Neural cell (in vitro differentiated cells): Measurements from ENCODE around the gene EPB41L5. TPM values are rescaled to one million over a fixed set of nuclear protein-coding genes. Genes with fewer than 3 reads are reported as not detected.

Source experiments
- H2AFZ ChIP-seq: fragments of 200-600, 300-800 bp; sonication (generic), shearing (Covaris generic); 2 replicates; pipeline ENCODE4 v1.6.0; 2014; ENCODE audit warnings: low read depth, mild to moderate bottlenecking, antibody characterized with exemption, low read length, moderate library complexity
- H3F3A ChIP-seq: fragments of 200-600 bp; shearing (Covaris generic); 2 replicates; pipeline ENCODE4 v1.6.1; 2016; ENCODE audit warnings: mild to moderate bottlenecking, moderate library complexity, mixed read lengths, antibody characterized with exemption, low read length; ENCODE audit not compliant: insufficient read depth, poor library complexity, severe bottlenecking
- H3K27ac ChIP-seq: fragments of 200-600, 300-800 bp; sonication (generic), shearing (Covaris generic); 2 replicates; pipeline ENCODE4 v1.5.1; 2014; ENCODE audit warnings: mild to moderate bottlenecking, low read length, moderate library complexity
- H3K27me3 ChIP-seq: fragments of 300-800, 200-600 bp; sonication (generic), shearing (Covaris generic); 2 replicates; pipeline ENCODE4 v1.6.0; 2014; ENCODE audit warnings: mild to moderate bottlenecking, low read depth, low read length, moderate library complexity; ENCODE audit not compliant: insufficient read depth
- H3K36me3 ChIP-seq: fragments of 300-800, 200-600 bp; sonication (generic), shearing (Covaris generic); 2 replicates; pipeline ENCODE4 v1.5.1; 2014; ENCODE audit warnings: mild to moderate bottlenecking, antibody characterized with exemption, low read length, moderate library complexity; ENCODE audit not compliant: insufficient read depth
- H3K4me2 ChIP-seq: fragments of 300-800, 200-600 bp; sonication (generic), shearing (Covaris generic); 2 replicates; pipeline ENCODE4 v1.6.0; 2014; ENCODE audit warnings: mild to moderate bottlenecking, low read length
- H3K4me3 ChIP-seq: fragments of 300-800, 200-600 bp; sonication (generic), shearing (Covaris generic); 2 replicates; pipeline ENCODE4 v1.5.1; 2014; ENCODE audit warnings: mild to moderate bottlenecking, low read length, moderate library complexity
- H3K79me2 ChIP-seq: fragments of 200-600 bp; shearing (Covaris generic); replicated peaks from 2 replicates; pipeline ENCODE4 v1.6.0; 2014; ENCODE audit warnings: mild to moderate bottlenecking, low read length, moderate library complexity; ENCODE audit not compliant: insufficient read depth
- H3K9ac ChIP-seq: fragments of 300-800, 200-600 bp; sonication (generic), shearing (Covaris generic); 2 replicates; pipeline ENCODE4 v1.6.1; 2016; ENCODE audit warnings: mild to moderate bottlenecking, low read length, mixed read lengths
- H3K9me2 ChIP-seq: fragments of 200-600 bp; shearing (Covaris generic); 2 replicates; pipeline ENCODE4 v1.6.1; 2016; ENCODE audit warnings: mild to moderate bottlenecking, low read length, mixed read lengths; ENCODE audit not compliant: insufficient read depth
- H3K9me3 ChIP-seq: fragments of 200-600, 300-800 bp; sonication (generic), shearing (Covaris generic); 2 replicates; pipeline ENCODE4 v1.6.1; 2016; ENCODE audit warnings: mild to moderate bottlenecking, mixed run types, low read length, moderate library complexity, mixed read lengths
- H4K20me1 ChIP-seq: fragments of 200-600 bp; shearing (Covaris generic); 2 replicates; pipeline ENCODE4 v1.6.1; 2016; ENCODE audit warnings: mild to moderate bottlenecking, mixed run types; ENCODE audit not compliant: insufficient read depth
- EP300 ChIP-seq: fragments of 450-650 bp; conservative IDR thresholded peaks from 2 replicates; pipeline ENCODE4 v1.6.1; 2014; ENCODE audit warnings: antibody characterized with exemption, mild to moderate bottlenecking, moderate library complexity; ENCODE audit not compliant: poor library complexity, severe bottlenecking
- EZH2 ChIP-seq: fragments of 200-600, 300-800 bp; shearing (Covaris generic), sonication (generic); IDR thresholded peaks from 2 replicates; pipeline ENCODE4 v1.6.1; 2014; ENCODE audit warnings: antibody characterized with exemption, low read length, borderline replicate concordance, mild to moderate bottlenecking; ENCODE audit not compliant: insufficient read depth, poor library complexity, severe bottlenecking
- MXI1 ChIP-seq: fragments of 450-650 bp; conservative IDR thresholded peaks from 2 replicates; pipeline ENCODE4 v1.6.1; 2014; ENCODE audit warnings: antibody characterized with exemption, mild to moderate bottlenecking; ENCODE audit not compliant: poor library complexity, severe bottlenecking
- POLR2AphosphoS5 ChIP-seq: IDR thresholded peaks from 2 replicates; pipeline ENCODE4 v1.6.1; 2012
- RAD21 ChIP-seq: fragments of 450-650 bp; conservative IDR thresholded peaks from 2 replicates; pipeline ENCODE4 v1.6.1; 2014; ENCODE audit warnings: antibody characterized with exemption, mild to moderate bottlenecking, moderate library complexity
- SMC3 ChIP-seq: fragments of 450-650 bp; conservative IDR thresholded peaks from 2 replicates; pipeline ENCODE4 v1.6.1; 2014; ENCODE audit warnings: antibody characterized with exemption, mild to moderate bottlenecking, moderate library complexity; ENCODE audit not compliant: poor library complexity
- TAF1 ChIP-seq: IDR thresholded peaks from 2 replicates; pipeline ENCODE4 v1.6.1; 2012; ENCODE audit warnings: low read depth
- polyA plus RNA-seq: library from polyadenylated mRNA; depleted of rRNA; stranded (reverse); fragments of >200 nt; gene quantifications from 2 replicates; pipeline ENCODE4 v1.2.3, GENCODE V29; 2014
- TF ChIP-seq, protein P1 (sequence below): fragments of 450-650 bp; IDR thresholded peaks from 2 replicates; pipeline ENCODE4 v1.5.1; 2014; ENCODE audit warnings: antibody characterized with exemption, mild to moderate bottlenecking, moderate library complexity; ENCODE audit not compliant: poor library complexity, severe bottlenecking
- TF ChIP-seq, protein P2 (sequence below): IDR thresholded peaks from 2 replicates; pipeline ENCODE4 v1.6.1; 2012; ENCODE audit warnings: borderline replicate concordance

EPB41L5 gene
- polyA plus RNA-seq, 1 donor from 2014 or later, result 32.9 TPM

DNA sequence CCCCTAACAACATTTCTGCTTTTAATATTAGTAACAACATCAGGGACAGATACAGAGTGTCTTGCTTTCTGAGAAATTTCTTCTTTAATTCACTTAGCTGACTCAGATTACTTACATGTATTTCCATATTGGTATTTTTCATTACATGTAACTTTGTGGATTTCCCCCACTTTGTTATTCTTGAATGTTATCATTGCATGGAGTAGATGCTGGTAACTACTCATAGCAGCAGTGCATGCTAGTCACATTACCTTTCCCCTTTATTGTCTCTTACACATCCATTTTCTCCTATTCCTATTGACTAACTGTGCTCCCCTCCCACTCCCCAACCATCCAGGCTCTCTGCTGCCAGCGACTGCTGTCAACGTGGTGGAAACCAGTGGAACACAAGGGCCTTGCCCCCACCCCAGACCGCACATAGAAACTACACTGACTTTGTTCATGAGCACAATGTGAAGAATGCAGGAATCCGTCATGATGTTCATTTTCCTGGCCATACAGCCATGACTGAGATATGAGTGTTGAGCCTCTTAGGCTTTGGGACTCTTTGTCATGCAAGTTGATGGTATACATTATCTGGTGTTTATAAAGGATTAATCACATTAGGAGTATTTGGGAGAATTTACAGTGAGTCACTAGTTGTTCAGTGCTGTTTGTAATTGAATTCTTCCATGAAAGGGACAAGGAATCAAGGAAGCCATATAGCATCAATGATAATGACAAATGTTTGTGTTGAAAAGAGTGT, 91.0 kb downstream of the EPB41L5 start:
- Histone ChIP-seq H3K27ac (no peak overlapping the region), H3K36me3 (peaks cover 4% of the 10 kb centered on the region), H3K9ac (no peak overlapping the region), H3K4me2 (no peak overlapping the region), H4K20me1 (no peaks in the 10 kb centered on the region), H3F3A (no peaks in the 10 kb centered on the region), H3K9me2 (no peaks in the 10 kb centered on the region), H3K9me3 (no peaks in the 10 kb centered on the region), H2AFZ (no peak overlapping the region), H3K4me3 (no peak overlapping the region), H3K27me3 (no peaks in the 10 kb centered on the region), H3K79me2 (no peaks in the 10 kb centered on the region)
- TF ChIP-seq RAD21 (no peak), EZH2 (no peak), EP300 (no peak), TAF1 (no peak), POLR2AphosphoS5 (no peak), SMC3 (no peak)
- TF ChIP-seq, protein P1, sequence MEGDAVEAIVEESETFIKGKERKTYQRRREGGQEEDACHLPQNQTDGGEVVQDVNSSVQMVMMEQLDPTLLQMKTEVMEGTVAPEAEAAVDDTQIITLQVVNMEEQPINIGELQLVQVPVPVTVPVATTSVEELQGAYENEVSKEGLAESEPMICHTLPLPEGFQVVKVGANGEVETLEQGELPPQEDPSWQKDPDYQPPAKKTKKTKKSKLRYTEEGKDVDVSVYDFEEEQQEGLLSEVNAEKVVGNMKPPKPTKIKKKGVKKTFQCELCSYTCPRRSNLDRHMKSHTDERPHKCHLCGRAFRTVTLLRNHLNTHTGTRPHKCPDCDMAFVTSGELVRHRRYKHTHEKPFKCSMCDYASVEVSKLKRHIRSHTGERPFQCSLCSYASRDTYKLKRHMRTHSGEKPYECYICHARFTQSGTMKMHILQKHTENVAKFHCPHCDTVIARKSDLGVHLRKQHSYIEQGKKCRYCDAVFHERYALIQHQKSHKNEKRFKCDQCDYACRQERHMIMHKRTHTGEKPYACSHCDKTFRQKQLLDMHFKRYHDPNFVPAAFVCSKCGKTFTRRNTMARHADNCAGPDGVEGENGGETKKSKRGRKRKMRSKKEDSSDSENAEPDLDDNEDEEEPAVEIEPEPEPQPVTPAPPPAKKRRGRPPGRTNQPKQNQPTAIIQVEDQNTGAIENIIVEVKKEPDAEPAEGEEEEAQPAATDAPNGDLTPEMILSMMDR, result no peak
- TF ChIP-seq, protein P2, sequence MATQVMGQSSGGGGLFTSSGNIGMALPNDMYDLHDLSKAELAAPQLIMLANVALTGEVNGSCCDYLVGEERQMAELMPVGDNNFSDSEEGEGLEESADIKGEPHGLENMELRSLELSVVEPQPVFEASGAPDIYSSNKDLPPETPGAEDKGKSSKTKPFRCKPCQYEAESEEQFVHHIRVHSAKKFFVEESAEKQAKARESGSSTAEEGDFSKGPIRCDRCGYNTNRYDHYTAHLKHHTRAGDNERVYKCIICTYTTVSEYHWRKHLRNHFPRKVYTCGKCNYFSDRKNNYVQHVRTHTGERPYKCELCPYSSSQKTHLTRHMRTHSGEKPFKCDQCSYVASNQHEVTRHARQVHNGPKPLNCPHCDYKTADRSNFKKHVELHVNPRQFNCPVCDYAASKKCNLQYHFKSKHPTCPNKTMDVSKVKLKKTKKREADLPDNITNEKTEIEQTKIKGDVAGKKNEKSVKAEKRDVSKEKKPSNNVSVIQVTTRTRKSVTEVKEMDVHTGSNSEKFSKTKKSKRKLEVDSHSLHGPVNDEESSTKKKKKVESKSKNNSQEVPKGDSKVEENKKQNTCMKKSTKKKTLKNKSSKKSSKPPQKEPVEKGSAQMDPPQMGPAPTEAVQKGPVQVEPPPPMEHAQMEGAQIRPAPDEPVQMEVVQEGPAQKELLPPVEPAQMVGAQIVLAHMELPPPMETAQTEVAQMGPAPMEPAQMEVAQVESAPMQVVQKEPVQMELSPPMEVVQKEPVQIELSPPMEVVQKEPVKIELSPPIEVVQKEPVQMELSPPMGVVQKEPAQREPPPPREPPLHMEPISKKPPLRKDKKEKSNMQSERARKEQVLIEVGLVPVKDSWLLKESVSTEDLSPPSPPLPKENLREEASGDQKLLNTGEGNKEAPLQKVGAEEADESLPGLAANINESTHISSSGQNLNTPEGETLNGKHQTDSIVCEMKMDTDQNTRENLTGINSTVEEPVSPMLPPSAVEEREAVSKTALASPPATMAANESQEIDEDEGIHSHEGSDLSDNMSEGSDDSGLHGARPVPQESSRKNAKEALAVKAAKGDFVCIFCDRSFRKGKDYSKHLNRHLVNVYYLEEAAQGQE, result no peak

DNA sequence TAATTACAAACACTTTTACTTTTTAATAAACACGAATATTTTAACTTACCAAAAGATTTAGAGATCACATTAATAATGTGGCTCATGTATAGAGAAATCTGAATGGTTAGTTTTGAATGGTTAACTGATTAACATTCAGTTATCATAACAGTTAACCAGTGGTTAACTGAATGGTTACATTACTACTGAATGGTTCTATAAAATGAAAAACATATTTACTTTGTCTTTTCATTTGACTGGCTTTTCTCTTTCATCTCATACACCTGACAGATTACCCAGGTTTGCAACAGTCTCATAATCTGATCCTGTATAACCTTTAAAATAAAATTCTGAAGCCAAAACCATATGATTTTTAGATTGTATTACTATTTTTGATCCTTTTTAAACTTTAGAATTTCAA, 91.9 kb downstream of the EPB41L5 start:
- H2AFZ ChIP-seq, result no peak overlapping the region
- no peak overlapping the region for H3K4me3 ChIP-seq
- peaks cover 4% of the 10 kb centered on the region for H3K36me3 ChIP-seq
- H3K27ac ChIP-seq, result no peak overlapping the region
- H3K9ac ChIP-seq, result no peak overlapping the region
- no peaks in the 10 kb centered on the region for H3K9me3 ChIP-seq
- no peak overlapping the region for H3K4me2 ChIP-seq
- H3K9me2 ChIP-seq, result no peaks in the 10 kb centered on the region
- H3K27me3 ChIP-seq, result no peaks in the 10 kb centered on the region
- no peaks in the 10 kb centered on the region for H3F3A ChIP-seq
- H4K20me1 ChIP-seq, result no peaks in the 10 kb centered on the region
- TF ChIP-seq RAD21, result no peak
- H3K79me2 ChIP-seq, result no peaks in the 10 kb centered on the region

DNA sequence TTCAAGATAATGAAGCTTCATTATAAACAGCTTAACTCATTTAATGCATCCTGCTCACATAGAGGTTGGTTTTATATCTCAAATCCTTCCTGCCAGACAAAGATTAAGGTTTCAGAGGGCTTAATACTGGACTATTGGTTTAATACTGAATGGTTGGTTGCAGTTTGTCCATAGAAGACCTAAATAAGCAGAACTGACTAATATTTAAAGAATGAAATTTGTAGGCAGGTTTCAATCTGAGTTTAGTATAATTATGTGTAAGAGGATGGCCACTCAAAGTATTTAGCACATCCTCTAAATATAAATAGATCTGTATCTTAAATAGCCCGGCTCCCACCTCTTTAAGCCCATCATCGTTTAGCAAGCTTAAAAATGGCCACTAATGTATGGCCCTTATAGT, 92.5 kb downstream of the EPB41L5 start:
- no peaks in the 10 kb centered on the region for H3K27me3 ChIP-seq
- H3K4me2 ChIP-seq, result no peak overlapping the region
- H3K9ac ChIP-seq, result no peak overlapping the region
- no peaks in the 10 kb centered on the region for H3K79me2 ChIP-seq
- H2AFZ ChIP-seq, result no peak overlapping the region
- peaks cover 4% of the 10 kb centered on the region for H3K36me3 ChIP-seq
- H3K27ac ChIP-seq, result no peak overlapping the region
- no peaks in the 10 kb centered on the region for H3K9me3 ChIP-seq
- H3K9me2 ChIP-seq, result no peaks in the 10 kb centered on the region
- H4K20me1 ChIP-seq, result no peaks in the 10 kb centered on the region
- no peaks in the 10 kb centered on the region for H3F3A ChIP-seq
- no peak for TF ChIP-seq POLR2AphosphoS5
- TF ChIP-seq TAF1, result no peak
- TF ChIP-seq EP300, result no peak
- TF ChIP-seq SMC3, result no peak
- no peak for TF ChIP-seq MXI1
- TF ChIP-seq, protein P1, result no peak
- TF ChIP-seq EZH2, result no peak
- TF ChIP-seq RAD21, result no peak
- TF ChIP-seq, protein P2, result no peak
- no peak overlapping the region for H3K4me3 ChIP-seq
